ENCODE measurements around the gene APBA2.

GRCh38 chr15:29102911-29103823, 217.4 kb downstream of the APBA2 start:
- TF ChIP-seq CTCF (IDR thresholded peaks at IDR 0.05; ENCODE audit: borderline replicate concordance, extremely low read depth, low read length, poor library complexity, severe bottlenecking) = no peak
- TF ChIP-seq EZH2 (IDR thresholded peaks at IDR 0.05; ENCODE audit: borderline replicate concordance, low read depth, low read length, severe bottlenecking) = no peak

Data from DND-41 (cell line).